Hepatic stellate cell (primary cell): ENCODE measurements around the gene SPINK8.
"Not testable (repeated sequence)": the region's sequence is repeated elsewhere in the genome, so short reads cannot be mapped to it uniquely, and the experiment has no call there.

Source experiments
- DNase-seq: peaks from one replicate; pipeline ENCODE4 v3.0.0; 2011; ENCODE audit warnings: low spot score

Gene SPINK8

GRCh38 chr3:48333346-48334245 lies at the start of gene SPINK8:
Gene SPINK8 (minus strand): TSS chr3:48333661. CDS start chr3:48328341, 5,320 bp downstream.
- not testable (repeated sequence) for DNase-seq

- no peak for DNase-seq
These were observed 39.5 kb upstream of the SPINK8 start for GRCh38 chr3:48372862-48373435.

- DNase-seq = no peak
These were observed 38.9 kb upstream of the SPINK8 start for GRCh38 chr3:48372377-48372770.

GRCh38 chr3:48371651-48372376 lies 38.4 kb upstream of the SPINK8 start, which contains the start of gene FBXW12:
Gene FBXW12 (plus strand): TSS chr3:48372219. CDS start chr3:48372768, 549 bp downstream.
- no peak for DNase-seq

GRCh38 chr3:48370333-48370713 lies 36.9 kb upstream of the SPINK8 start:
- no peak for DNase-seq

GRCh38 chr3:48369693-48370332 lies 36.4 kb upstream of the SPINK8 start:
- DNase-seq = no peak

- no peak for DNase-seq
These were observed 33.7 kb upstream of the SPINK8 start for GRCh38 chr3:48367201-48367600.

GRCh38 chr3:48364840-48365239 lies 31.4 kb upstream of the SPINK8 start:
- no peak for DNase-seq

- DNase-seq = no peak
These were observed 28.5 kb upstream of the SPINK8 start for GRCh38 chr3:48361928-48362327.

- DNase-seq = no peak
These were observed 23.0 kb upstream of the SPINK8 start for GRCh38 chr3:48356419-48356818.

GRCh38 chr3:48353987-48354386 lies 20.5 kb upstream of the SPINK8 start:
- DNase-seq = no peak

- no peak for DNase-seq
These were observed 19.1 kb upstream of the SPINK8 start for GRCh38 chr3:48352546-48352945.

GRCh38 chr3:48347500-48347899 lies 14.0 kb upstream of the SPINK8 start:
- DNase-seq = no peak

GRCh38 chr3:48345946-48346572 lies 12.6 kb upstream of the SPINK8 start:
- DNase-seq = no peak

- no peak for DNase-seq
These were observed 11.5 kb upstream of the SPINK8 start for GRCh38 chr3:48344867-48345507.

- DNase-seq = no peak
These were observed 10.0 kb upstream of the SPINK8 start for GRCh38 chr3:48343432-48343831.

GRCh38 chr3:48338635-48339034 lies 5.2 kb upstream of the SPINK8 start:
- DNase-seq = no peak

- not testable (repeated sequence) for DNase-seq
These were observed 4.1 kb upstream of the SPINK8 start for GRCh38 chr3:48337536-48337935.

- DNase-seq = not testable (repeated sequence)
These were observed 1.8 kb upstream of the SPINK8 start for GRCh38 chr3:48335286-48335685.

GRCh38 chr3:48334605-48335004 lies 1.1 kb upstream of the SPINK8 start:
- DNase-seq = no peak
